ENCODE measurements around the gene FCHO2.

FCHO2 gene

DNA sequence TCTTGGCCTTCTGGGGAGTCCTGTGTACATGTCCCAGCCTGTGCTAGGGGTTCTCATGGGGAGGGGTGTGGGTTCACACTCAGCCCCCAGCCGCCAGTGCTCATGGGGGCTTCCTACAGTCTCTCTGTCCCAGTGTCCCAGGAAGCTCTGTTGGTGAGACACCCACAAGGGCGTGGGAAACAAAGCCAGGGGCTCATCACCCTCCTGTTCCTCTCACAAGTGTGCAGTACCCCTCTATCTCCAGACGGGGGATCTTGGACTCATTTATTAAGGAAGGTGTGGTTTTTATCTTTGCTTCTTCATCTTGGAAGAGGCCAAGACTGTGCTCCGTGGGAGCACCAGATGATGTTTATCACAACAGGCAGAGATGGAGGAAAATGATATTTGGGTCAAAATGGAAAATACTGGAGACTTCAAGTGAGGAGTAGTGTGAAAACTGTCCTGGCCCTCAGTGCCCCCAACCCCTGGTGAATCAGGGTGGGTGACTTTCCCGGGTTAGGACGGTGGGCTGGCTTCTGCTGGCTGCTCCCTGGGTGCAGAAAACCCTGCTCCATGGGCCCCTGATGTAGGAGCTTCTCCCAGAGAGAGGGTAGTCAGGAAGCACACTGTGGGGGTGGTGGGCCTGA, 179.7 kb downstream of the FCHO2 start:
- peak; percentile 60 for TF ChIP-seq CTCF (IDR thresholded peaks at IDR 0.05; ENCODE audit: low read depth, low read length, missing control alignments)
- DNase-seq = peak; percentile 24
- in situ Hi-C loops (cut with HindIII; ENCODE audit: low pct_ligation_motif_present, low sequenced_read_pairs) = no loop called here

DNA sequence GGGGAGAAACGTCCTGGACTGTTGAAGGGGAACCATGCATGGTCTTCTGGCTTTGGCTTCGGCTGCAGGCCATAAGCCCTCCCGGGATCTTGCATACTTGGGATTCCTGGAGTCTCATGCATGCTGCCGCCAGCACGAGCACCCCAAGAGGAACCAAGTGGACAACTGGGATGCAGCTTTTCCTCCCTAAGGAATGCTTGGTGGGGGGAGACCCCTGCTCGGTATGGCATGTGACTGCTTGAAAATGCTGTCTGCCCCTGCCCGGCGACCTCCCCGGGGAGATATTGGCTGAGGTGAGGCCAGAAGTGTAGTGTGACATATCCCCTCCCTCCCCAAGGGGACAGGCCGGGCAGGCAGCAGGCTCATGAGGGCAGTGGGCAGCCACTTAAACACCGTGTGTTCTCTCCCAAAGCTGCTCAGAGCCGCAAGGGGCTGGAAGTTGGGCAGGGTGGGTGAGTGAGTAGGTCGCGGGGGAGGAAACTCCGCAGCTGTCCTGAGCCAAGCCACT, 180.3 kb downstream of the FCHO2 start:
- H3K4me3 ChIP-seq (ENCODE audit: low read depth, low read length) = no peak overlapping the region
- no peaks in the 10 kb centered on the region for H3K36me3 ChIP-seq (replicated peaks)
- TF ChIP-seq CTCF (IDR thresholded peaks at IDR 0.05; ENCODE audit: low read depth, low read length, missing control alignments) = no peak
- DNase-seq = no peak
- in situ Hi-C loops (cut with HindIII; ENCODE audit: low pct_ligation_motif_present, low sequenced_read_pairs) = no loop called here
- no peak overlapping the region for H3K27ac ChIP-seq
- H3K27me3 ChIP-seq (replicated peaks) = no peaks in the 10 kb centered on the region

More for the DNA sequence above, 179.7 kb downstream of the FCHO2 start:
- no peaks in the 10 kb centered on the region for H3K36me3 ChIP-seq (replicated peaks)
- H3K4me3 ChIP-seq (ENCODE audit: low read depth, low read length) = no peak overlapping the region
- H3K27me3 ChIP-seq (replicated peaks) = no peaks in the 10 kb centered on the region
- H3K27ac ChIP-seq = no peak overlapping the region

DNA sequence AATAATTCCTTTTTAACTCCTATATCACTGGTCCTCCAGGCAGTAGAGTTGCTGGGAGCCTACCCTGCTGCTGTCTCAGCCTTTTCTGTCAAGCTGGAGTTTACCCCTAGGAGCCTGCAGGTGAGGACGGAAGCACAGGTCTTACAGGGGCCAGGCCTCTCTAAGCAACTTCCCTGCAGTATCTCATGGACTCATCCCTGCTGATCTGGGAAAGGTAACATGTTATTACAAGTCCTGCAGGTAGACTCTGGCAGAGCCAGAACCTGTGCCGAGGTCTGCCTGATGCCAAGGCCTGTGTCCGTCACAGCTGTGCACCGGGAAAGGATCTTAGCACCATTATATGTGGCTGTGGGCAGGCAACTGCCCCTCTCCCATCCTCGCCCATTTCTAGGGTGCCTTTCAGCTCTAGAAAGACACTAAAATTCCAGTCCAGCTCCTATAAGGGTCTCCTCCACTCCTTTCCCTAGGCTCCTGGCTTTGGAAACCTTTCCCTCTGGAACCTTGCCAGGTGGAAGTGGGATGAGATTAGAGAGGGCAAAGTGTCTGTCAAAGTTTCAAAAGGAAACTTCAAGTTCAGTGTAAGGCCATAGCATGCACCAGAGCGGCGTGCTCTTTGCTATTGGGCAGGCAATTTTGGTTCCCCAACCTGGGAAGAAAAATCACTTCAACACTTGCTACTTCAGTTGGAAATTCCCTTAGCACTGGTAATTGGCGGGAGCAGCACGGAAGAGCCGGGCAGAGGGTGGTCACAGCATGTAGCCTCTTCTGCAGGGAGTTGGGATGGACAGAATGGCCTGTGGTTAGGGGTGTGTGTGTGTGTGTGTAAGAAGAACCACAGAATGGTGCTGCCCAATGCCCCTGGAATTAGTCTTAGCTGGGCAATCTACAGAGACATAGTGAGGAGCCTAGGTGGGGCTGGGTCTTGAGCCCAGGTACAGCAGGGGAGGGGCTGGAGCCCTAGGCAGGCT, 182.0 kb downstream of the FCHO2 start:
- TF ChIP-seq CTCF (IDR thresholded peaks at IDR 0.05; ENCODE audit: low read depth, low read length, missing control alignments) = no peak

DNA sequence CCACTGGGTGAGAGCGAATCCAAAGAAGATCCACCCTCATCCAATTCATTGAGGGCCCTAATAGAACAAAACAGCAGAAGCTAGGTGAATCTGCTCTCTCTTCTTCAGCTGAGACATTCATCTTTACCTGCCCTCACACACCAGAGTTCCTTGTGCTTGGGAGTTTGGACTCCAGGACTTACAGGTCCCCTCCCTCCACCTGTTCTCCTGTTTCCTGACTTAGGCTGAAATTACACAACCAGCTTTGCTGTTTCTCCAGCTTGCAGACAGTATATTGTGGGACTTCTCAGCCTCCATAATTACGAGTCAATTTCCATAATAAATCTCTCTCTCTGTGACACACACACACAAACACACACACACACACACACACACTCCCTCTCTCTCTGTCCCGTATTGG, 183.6 kb downstream of the FCHO2 start:
- no peak for TF ChIP-seq CTCF (IDR thresholded peaks at IDR 0.05; ENCODE audit: low read depth, low read length, missing control alignments)
- DNase-seq = no peak
- H3K4me3 ChIP-seq (ENCODE audit: low read depth, low read length) = no peak overlapping the region
- no peaks in the 10 kb centered on the region for H3K27me3 ChIP-seq (replicated peaks)
- in situ Hi-C loops (cut with HindIII; ENCODE audit: low pct_ligation_motif_present, low sequenced_read_pairs) = no loop called here
- H3K36me3 ChIP-seq (replicated peaks) = no peaks in the 10 kb centered on the region
- no peak overlapping the region for H3K27ac ChIP-seq

More for the DNA sequence above, 182.0 kb downstream of the FCHO2 start:
- H3K4me3 ChIP-seq (ENCODE audit: low read depth, low read length) = no peak overlapping the region
- no peak overlapping the region for H3K27ac ChIP-seq
- in situ Hi-C loops (cut with HindIII; ENCODE audit: low pct_ligation_motif_present, low sequenced_read_pairs) = no loop called here
- DNase-seq = no peak
- H3K27me3 ChIP-seq (replicated peaks) = no peaks in the 10 kb centered on the region
- H3K36me3 ChIP-seq (replicated peaks) = no peaks in the 10 kb centered on the region
